AG20443 (cell line): ENCODE measurements around the gene FAM124A.

Experiments used
- DNase-seq: peaks from one replicate; pipeline ENCODE4 v3.0.0; 2012; ENCODE audit warnings: low spot score, mixed read lengths

Gene FAM124A

DNA sequence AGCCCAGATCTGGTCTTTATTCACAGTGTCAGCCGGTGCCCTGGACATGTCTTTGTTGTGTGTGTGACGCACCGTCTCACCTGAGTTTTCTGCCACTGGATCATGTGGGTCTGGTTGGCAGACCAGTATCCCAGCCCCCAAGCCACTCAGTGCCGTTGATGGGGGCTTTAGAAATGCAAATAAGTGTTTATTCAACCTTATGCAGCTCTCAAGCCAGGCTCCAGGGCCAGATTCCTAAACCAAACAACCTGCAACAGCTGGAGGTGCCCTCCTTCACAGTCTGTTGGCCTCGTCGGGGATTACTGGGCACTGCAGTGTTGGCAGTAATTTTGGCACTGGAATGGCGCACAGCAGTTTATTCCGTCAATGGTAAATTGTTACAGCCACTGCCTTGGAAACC, 21.6 kb downstream of the FAM124A start:
- DNase-seq: no peak

DNA sequence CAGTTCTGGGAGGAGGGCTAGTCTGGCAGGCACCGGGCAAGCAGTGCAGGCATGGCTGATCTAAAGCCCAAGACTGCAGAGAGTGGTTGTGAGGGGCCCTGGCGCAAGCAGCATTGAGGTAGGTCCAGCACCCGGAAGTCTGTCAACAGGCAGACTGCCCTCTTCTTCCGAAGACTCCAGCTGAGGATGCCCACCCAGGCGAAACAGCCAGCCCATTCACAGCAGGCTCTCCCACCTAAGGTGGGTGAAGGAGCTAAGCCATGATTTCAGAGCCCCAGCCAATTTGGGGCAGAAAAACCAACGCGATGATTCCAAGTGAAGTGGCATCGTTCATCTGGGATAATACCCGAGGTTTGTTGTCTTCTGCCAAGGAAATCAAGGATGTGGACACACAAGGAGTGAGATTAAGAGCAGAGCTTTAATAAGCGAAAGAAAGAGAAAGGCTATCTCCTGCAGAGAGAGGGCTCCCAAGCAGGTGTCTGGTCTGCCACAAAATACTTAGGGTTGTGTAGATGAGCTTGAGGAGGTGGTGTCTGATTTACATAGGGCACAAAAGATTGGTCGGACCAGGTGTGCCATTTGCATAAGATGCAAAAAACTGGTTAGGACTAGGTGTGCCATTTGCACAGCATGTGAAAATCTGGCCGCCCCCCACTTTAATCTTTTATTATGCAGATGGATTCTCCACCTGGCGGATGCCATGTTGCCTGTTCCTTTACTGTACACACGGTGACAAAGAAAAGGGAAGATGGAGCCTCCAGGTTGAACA, 22.6 kb downstream of the FAM124A start:
- no peak for DNase-seq

DNA sequence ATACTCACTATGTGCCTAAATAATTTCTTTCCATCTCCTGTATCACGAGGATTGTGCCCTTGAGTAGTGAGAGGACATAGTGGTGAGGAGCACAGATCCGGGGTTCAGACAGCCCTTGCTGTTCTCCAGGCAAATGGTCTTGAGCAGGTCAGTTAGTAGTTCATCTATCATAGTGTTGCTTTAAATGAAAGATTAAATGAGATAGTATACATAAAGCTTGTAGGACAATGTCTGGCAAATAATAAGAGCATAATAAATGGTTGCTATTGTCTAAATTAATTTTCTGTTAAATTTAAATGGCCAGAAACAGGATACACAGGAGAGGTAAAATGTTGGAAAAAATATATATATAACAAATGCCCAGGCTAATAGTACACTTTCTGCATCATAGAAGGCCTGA, 23.4 kb downstream of the FAM124A start:
- no peak for DNase-seq

DNA sequence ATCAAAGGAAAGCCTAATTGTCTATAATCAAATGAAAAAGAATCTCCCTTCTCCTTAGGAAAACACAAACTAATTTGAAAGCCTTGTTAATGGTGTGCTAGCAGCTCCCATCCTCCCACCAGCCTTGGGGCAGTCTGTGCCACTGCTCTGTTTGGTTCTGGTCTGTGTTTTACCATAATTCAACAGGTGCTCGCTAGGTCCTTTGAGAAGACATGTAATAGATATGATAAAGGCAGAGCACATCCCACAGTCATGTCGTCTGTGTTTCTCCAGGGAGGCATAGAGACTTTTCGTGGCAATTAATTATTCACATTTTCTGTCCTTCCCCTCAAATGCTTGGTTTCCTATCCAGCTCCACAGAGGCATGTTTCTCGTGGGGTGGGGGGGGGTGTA, 23.8 kb downstream of the FAM124A start:
- DNase-seq: no peak

DNA sequence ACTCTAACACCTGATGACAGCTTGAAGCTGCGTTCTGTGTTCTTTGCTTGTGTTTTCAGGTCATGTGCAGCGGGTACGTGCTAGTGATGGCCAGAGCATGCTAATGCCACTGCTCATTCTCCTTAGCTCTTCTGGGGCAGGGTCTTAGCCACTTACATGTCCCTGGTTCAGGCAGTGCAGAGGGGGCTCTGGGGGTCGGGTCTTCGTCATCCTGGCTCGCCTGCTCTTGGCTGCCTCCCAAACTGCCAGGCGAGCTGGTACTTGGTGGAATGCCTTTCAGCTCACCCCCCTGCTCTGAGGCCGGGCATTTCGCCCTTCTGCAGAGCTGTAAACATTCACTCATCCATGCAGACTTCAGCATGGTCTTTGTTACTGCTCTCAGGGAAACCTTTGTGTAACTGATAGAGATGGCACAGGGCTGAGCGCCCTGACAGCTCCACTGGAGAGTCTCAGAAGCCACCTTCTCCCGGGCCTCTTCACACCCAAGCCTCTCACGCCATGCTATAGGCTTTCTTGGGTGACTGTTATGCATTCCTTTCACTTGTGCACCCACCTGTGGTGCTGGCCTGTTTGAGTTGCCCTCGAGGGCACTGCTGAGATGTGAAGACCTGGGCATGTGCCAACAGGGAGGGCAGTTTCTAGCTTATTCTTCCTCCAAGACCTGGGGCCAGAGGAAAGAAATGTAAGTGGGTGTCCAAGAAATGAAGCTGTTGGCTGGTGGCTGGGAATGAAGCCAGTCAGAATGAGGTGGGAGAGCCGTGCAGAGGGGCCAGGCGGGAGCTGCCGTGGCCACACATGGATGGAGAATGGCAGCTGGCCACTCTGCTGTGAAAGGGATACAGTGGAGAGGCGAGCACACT, 24.4 kb downstream of the FAM124A start:
- DNase-seq: no peak

DNA sequence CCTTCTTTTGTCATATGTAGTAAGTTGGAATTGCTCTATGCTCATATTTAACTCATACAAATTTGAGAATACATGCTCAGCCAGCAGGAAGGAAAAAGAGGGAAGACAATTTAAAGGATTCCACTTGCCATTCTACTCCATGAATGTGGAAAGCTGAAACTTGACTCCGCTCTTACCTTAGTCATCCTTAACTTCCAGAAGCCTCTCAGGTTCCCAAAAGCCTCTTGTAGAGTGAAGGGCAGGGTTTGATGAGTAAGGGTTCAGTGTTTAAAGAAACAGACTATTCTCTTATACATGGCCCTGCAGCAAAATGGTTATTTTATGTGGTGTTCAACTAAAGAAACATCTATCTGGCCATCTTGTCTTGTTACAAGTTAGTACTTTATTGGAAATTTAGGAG, 27.1 kb downstream of the FAM124A start:
- no peak for DNase-seq

DNA sequence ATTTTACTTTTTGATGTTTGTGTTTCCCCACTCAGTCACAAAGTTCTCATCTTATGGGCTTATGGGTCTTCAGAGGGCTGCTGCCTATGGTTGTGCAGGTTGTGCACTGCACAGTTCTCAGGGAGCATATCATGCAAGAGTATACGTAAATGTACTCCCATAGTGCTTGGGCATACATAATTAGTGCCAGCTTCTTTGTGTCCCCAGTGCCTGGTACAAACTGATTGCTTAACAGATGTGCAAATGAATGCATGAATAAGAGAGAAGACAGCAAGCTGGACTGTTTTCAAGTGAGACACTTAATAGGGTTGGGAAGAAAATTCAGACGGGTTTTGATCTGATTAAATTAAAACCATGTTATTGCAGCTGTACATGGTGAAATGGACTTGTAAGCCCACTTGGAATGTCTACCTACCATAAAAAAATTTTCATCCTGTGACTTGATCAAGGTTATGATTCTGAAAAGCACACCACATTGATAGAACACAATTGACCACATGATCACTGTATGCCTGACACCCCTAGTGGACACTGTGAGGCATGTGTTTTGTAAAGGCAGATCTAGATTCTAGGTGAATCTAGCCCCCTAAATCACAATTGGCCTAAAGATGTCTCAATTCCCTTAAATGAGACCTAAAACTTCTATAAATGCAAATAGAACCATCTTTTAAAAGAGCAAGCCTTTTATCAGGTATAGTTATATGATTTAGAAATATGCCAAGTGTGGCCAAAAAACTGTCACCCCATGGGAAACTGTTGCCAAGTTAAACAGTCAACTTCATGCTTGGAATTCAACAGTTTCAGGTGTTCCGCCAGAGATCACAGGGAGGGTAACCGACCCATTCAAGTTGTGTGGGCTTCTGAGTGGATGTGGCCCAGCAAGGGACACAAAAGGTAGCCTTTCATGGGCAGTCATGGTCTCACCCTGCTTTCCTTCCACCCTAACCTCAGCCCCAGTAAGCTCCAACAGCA, 27.9 kb downstream of the FAM124A start:
- no peak for DNase-seq

DNA sequence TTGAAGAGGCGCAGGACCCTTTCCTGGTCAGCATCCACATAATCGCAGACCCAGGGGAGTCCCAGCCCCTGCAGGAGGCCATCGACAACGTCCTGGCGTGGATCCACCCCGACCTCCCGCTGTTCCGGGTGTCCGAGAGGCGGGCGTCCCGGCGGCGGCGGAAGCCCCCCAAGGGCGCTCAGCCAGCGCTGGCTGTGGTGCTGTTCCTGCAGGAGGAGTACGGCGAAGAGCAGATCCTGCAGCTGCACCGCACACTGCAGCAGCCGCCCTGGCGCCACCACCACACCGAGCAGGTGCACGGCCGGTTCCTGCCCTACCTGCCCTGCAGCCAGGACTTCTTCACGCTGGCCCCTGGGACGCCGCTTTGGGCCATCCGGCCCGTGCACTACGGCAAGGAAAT, 29.3 kb downstream of the FAM124A start:
- DNase-seq: no peak

DNA sequence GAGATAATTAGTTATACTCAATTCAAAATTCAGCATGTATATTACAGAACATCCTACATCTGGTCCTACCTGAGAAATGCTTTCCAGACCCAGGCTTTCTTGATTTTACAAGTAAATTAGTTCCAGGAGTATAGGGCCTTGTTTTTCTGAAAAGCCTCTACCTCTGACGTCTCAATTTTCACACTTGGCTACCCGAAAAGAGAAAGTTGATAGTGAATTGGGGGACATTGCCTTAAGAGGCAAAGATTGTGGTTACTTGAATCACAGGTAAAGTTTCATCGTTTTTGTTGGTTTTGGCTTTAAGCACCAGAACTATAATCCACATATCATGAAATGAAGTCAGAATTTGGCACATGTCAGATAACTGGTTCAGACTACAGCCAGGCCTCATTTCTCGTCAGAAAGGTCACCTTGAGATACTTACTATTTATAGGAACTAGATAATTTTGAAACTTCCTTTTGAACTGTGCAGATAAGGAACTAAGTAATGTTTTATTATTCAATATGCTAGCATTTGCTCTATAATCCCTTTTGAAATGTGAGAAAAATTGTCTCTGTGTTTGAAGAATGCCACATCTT, 30.8 kb downstream of the FAM124A start:
- no peak for DNase-seq

DNA sequence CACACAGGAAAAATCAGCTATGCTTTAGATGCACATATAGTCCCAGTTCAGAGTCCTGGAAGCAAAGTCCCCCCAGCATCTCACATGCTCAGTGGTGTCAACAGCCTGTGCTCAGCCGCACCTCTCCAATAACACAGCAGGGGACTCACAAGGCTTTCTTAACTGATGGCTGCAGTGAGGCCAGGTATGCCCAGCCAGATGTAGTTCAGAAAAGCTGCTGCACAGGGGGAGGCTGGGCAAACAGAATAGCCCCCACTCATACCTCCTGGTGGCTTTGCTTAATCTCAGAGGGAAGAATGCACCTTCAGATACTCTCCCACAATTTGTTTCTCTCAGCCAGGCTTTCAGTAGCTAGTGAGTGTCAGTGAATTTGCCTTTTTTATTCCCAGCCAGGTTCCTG, 33.4 kb downstream of the FAM124A start:
- DNase-seq: no peak

DNA sequence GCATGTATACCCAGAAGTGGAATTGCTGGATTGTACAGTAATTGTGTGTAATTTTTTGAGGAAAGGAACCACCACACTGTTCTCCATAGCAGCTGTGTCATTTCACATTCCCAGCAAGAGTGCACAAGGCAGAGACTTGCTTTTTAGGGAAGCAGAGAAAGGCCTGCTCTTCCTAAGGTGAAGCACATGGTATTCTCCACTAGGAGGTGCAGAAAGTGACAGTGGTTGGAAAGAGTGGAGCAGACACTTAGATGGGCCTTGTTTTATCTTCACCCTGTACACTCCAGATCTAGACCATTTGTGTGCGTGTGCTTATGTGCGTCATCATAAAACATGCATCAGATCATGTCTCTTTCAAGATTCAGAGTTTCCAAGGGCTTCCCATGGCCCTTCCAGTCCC, 35.0 kb downstream of the FAM124A start:
- DNase-seq: no peak

DNA sequence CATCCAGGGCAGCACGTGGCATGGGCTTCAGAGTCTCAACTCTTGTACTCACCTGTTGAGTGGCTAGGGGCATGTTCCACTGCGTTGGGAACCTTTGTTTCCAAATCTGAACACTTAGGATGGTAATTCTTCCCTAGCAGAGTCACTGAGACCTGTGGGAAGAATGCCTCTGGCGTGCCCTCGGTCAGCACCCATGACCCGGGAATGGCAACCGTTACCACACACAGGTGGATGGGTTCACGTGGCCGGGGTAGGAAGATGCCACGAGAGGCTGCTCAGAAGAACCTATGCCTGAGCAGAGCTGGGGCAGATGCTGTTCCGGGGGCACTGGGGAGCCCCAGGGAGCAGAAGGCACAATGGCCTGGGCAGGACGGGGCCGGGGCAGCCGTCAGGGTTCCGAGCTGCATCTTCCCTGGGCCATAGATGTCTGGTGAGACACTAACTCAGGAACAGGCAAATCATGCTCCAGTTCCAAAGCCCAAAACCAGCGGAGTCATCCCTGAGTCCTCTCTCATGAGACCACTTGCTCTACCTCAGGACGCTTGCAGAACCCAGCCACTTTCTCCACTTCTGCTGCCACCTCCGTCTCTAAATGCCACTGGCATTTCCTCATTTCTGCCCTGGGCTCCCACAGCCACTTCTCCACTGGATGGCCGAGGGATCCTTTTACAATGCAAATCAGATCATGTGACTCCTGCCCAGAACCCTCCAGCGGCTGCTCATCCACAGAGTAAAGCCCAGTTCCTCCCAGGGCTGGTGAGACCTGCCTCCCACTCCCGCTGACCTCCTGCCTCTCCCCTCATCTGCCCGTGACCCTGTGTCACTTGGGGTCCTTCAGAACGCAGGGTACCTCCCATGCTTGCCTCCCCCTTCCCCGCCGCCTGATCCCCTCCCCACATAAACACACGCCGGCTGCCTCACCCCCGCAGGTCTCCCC, 36.7 kb downstream of the FAM124A start:
- DNase-seq: no peak

DNA sequence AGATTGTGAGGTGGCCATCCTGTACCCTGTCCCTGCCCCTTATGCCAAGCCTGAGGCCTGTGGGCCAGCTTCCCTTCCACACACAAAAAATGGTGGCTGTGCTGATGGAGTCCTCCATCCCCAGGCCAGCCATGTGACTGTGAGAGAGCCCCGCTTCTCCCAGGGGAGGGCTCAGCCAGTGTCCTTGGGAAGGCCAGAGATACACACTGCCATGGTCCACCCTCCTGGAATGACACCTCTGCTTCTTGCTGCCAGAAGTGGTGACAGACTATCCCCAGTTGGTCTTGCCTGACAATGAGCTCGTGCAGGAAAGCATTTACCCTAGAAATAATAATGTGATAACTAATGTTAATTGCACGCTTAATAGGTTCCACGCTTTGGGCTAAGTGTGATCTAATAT, 38.0 kb downstream of the FAM124A start:
- no peak for DNase-seq

DNA sequence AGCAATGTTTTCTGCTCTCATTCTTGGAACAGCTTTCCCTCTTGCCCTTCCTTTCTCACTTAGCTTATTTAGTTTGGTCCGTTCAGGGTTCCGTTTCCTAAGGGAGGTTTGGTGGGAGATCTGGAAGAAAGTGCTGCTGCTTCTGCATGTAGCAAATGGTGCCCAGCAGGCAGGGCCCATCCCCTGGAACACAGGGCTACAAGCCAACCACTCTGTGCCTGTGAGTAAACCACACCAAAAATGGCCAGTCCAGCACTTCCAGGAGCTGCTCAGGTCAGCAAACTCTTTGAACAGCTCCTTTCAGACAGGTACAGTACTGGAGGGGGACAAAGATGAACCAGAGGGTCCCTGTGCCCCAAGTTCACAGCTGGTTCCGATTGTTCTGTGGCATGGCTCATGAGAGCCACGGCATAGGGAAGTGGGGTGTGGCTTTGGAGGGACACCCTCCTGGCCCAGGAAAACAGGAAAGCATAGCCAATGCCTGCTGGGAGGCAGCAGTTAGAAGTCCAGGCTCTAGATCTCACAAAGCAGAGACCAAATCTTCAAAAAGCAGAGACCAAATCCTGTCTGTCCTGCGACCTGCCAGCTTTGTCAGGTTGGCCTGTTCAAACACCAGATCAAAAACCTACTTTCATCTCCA, 39.5 kb downstream of the FAM124A start:
- no peak for DNase-seq

DNA sequence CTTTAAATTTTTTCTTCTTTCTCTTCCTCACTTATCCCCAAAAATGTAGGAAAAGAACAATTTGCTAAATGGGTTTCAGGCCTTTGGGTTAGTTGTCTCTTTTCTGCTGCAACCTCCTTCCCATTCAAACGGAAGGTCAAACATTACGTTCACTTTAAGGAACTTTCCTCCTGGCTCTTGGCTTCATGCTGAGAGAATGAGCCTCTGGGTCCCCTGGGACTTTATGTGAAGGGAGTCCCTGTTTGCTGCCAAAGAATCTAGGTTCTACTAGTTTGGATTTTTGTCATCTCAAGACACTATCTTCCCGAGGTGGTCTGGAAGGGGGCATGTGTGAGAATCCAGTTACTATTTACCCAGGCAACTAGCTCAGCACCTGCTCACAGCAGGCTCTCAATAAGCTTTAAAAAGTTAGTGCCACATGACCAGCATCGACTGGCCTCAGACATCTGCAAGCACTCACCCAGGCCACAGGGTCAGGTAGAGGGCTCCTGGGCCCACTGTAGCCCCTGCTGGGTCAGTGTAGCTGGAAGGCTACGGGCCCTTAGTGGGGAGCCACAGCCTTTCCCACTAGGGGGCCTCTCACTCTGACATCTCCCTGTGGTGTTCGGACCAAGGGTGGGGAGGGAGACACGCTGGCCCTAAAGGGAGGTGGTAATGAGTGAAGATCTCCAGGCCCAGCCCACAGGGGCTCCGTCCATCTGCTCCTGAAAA, 40.5 kb downstream of the FAM124A start:
- no peak for DNase-seq

DNA sequence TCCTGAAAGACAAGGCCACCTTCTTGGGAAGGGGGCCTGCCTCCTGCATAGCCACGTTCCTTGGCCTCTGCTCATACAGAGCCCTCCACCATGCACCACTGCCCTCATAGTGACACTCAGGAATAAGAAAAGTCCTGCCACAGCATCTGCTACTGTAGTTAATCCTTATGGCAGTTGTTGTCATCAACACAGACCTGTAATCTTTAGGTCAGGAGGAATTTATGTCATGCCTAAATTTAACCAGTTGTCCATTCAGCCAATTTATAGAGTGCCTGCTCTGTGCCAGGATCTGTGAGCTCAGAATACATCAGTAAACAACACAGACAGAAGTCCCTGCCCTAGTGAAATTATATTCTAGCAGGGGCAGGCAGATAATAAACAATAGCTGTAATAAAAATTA, 44.4 kb downstream of the FAM124A start:
- DNase-seq: no peak

DNA sequence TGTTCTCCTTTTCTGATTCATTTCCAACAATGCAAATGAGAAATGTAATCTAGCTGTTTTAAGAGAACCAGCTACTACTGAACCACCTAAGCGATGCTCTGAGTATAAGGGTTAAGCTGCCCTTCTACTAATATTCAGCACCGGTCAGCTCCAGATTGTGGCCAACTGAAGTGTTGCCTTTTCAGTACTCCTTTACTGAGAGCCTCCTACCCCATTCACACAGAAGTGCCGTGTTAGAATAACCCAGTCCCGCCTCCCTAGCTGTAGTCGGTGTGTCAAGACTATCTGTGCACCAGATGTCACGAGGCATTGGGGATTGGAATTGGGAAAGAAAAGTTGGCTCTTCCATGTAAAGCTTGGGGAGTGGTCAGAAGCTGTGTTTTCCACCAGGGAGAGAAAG, 45.4 kb downstream of the FAM124A start:
- no peak for DNase-seq

DNA sequence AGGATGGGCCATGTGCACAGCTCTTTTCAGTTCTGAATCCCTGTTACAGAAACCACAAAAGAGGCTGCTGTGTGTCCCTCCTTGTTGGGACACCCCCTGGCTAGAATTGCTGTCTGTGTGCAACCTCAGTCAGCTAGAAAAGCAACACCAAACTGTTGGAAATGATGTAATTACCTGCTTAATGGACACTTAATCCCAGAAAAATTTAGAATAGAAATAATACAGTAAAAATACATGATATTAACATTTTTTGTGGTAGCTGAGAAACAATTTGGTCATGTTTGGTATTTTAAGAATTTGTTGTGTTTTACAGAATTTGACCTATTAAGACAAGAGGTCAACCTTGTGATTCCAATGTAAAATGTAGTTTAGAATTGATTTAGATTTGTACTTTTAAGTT, 46.8 kb downstream of the FAM124A start:
- peak; percentile 35 for DNase-seq

DNA sequence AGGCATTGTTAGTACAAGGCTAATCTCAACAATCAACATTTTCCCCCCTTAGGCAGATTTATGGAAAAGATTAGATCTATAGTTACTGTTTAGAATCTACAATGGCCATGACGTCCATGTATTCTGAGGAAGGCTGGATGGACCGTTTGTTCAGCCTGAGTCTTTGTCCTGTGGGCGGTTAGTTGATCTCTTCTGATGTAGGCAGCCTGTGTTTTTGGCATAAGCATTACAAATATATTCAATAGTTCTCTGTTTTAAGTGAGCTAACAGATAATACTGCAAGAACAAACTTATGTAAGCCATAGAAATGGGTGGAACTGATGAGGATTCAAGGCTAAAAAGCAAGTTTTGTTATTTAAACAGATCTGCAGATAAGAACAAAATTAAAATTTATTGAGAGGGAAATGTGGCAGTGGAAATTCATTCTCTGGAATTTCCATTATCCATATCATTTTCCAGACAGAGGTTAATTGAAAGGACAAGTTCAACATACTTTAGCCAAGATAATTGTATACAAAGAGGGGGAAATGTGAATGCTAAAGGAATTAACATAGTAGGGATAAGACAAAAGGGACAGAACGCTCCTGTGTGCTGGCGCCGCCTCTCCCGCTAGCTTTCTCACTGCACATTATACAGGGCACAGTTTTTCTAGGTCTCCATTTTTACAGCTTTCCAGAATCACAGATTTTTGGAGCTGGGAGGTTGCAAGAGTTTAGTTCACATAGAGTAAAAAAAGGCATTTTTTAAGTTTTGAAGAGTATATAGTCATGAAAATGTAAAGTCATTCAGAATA, 48.6 kb downstream of the FAM124A start:
- no peak for DNase-seq
